Measurements from ENCODE around the gene AGPAT4.

The AGPAT4 gene

DNA sequence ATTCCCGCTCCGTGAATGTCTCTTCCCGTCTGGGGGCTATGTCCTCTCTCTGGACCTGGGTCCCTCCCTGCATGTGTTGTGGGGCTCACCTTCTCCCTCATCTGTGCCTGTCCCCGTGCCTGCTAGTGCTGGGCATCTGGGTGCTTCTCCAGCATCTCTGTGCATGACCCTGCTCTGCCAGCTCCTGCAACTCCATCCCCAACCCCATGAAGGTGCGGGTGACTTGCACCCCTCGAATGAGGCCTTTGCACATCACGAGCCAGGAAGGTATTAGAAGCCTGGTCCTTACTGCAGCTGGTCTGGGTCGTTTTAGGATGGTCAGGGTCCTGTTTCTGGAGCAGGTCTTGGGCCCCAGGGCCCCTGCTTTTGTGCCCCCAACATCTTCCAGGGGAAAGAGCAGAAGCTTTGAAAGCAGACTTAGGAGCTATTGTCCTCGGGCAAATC, 109.7 kb downstream of the AGPAT4 start:
- H3K36me3 ChIP-seq (ENCODE audit: control insufficient read depth, insufficient read depth, low read length), result peaks cover 52% of the 10 kb centered on the region
- peaks cover 22% of the 10 kb centered on the region for H3K4me1 ChIP-seq (ENCODE audit: control insufficient read depth, insufficient read depth, low read length)
- no peaks in the 10 kb centered on the region for H3K27me3 ChIP-seq (ENCODE audit: control insufficient read depth, insufficient read depth, low read length)
- H3K9ac ChIP-seq (ENCODE audit: low read length), result no peak overlapping the region
- no peak overlapping the region for H3K27ac ChIP-seq (ENCODE audit: low read depth, low read length)
- H3K4me3 ChIP-seq (ENCODE audit: low read depth, low read length), result no peak overlapping the region
- no peaks in the 10 kb centered on the region; the same call in 1 of the 2 replicates for H3K9me3 ChIP-seq (ENCODE audit: control insufficient read depth, insufficient read depth, low read depth, low read length)

GRCh38 chr6:161163466-161164181, 110.2 kb downstream of the AGPAT4 start:
- no peaks in the 10 kb centered on the region for H3K27me3 ChIP-seq (ENCODE audit: control insufficient read depth, insufficient read depth, low read length)

DNA sequence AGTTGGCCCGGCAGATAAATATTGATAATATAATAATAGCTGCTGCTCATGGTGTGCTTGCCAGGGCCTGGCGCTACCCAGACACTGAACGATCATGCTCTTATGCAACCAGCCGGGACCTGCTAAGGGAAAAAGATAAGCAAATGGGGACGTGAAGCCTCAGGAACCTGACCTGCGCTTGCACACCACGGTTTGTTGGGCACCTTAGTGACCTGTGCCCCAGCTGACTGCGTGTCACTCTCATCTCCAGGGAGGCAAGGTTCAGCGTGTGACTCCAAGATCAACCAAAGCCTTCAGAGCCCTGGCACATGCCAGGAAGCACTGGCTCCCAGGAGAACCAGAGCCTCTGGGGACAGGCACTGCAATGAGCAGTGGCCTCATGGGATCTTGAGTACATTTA, 111.1 kb downstream of the AGPAT4 start:
- Histone ChIP-seq H3K9ac (ENCODE audit: low read length) (no peak overlapping the region), H3K4me1 (ENCODE audit: control insufficient read depth, insufficient read depth, low read length) (peaks cover 8% of the 10 kb centered on the region), H3K27me3 (ENCODE audit: control insufficient read depth, insufficient read depth, low read length) (no peaks in the 10 kb centered on the region), H3K9me3 (ENCODE audit: control insufficient read depth, insufficient read depth, low read depth, low read length) (peaks cover 1% of the 10 kb centered on the region; the same call in 1 of the 2 replicates), H3K4me3 (ENCODE audit: low read depth, low read length) (no peak overlapping the region), H3K36me3 (ENCODE audit: control insufficient read depth, insufficient read depth, low read length) (peaks cover 65% of the 10 kb centered on the region), H3K27ac (ENCODE audit: low read depth, low read length) (no peak overlapping the region)

More at GRCh38 chr6:161163466-161164181, 110.2 kb downstream of the AGPAT4 start:
- Histone ChIP-seq H3K27ac (ENCODE audit: low read depth, low read length) (no peak overlapping the region), H3K36me3 (ENCODE audit: control insufficient read depth, insufficient read depth, low read length) (peaks cover 57% of the 10 kb centered on the region), H3K9me3 (ENCODE audit: control insufficient read depth, insufficient read depth, low read depth, low read length) (no peaks in the 10 kb centered on the region; the same call in 1 of the 2 replicates), H3K4me3 (ENCODE audit: low read depth, low read length) (no peak overlapping the region), H3K9ac (ENCODE audit: low read length) (no peak overlapping the region), H3K4me1 (ENCODE audit: control insufficient read depth, insufficient read depth, low read length) (peaks cover 17% of the 10 kb centered on the region)

DNA sequence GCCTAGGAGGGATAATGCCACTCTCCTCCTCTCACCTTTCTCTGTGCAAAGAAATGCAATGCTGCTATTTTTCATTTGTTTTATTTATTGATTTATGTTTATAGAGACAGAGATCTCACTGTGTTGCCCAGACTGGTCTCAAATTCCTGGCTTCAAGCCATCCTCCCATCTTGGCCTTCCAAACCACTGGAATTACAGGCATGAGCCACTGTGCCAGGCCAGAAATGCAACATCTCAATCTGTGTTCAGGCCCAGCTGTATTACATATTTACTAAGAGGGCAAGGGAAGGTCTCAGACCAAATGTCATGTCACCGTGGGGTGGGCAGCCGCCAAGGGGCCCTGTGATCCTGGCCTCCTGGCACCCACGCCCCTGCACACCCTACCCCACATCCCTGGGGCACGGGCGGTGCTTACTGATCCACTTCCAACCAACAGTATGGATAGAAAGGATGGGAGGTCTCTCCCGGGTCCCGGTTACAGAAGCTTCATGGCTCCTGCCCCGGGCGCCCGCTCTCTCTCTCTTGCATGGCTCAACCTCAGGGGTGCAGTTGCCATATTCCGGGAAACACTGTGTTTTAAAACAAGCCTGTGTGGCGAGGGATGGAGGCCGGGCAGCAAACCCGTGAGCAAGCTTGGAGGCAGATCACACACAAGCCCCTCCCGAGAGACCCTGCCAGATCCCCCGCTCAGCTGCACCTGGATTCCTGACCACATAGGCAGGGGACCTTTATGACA, 111.8 kb downstream of the AGPAT4 start:
- no peak overlapping the region for H3K9ac ChIP-seq (ENCODE audit: low read length)
- H3K4me3 ChIP-seq (ENCODE audit: low read depth, low read length), result no peak overlapping the region

GRCh38 chr6:161161121-161161520, 112.7 kb downstream of the AGPAT4 start:
- Histone ChIP-seq H3K27me3 (ENCODE audit: control insufficient read depth, insufficient read depth, low read length) (no peaks in the 10 kb centered on the region), H3K36me3 (ENCODE audit: control insufficient read depth, insufficient read depth, low read length) (peaks cover 76% of the 10 kb centered on the region), H3K4me1 (ENCODE audit: control insufficient read depth, insufficient read depth, low read length) (peaks cover 6% of the 10 kb centered on the region), H3K4me3 (ENCODE audit: low read depth, low read length) (no peak overlapping the region), H3K9me3 (ENCODE audit: control insufficient read depth, insufficient read depth, low read depth, low read length) (peaks cover 7% of the 10 kb centered on the region), H3K9ac (ENCODE audit: low read length) (no peak overlapping the region), H3K27ac (ENCODE audit: low read depth, low read length) (no peak overlapping the region)

More for the DNA sequence above, 111.8 kb downstream of the AGPAT4 start:
- H3K27ac ChIP-seq (ENCODE audit: low read depth, low read length), result no peak overlapping the region
- peaks cover 6% of the 10 kb centered on the region for H3K9me3 ChIP-seq (ENCODE audit: control insufficient read depth, insufficient read depth, low read depth, low read length)
- H3K27me3 ChIP-seq (ENCODE audit: control insufficient read depth, insufficient read depth, low read length), result no peaks in the 10 kb centered on the region
- H3K36me3 ChIP-seq (ENCODE audit: control insufficient read depth, insufficient read depth, low read length), result peaks cover 72% of the 10 kb centered on the region
- H3K4me1 ChIP-seq (ENCODE audit: control insufficient read depth, insufficient read depth, low read length), result peaks cover 6% of the 10 kb centered on the region

GRCh38 chr6:161154796-161155335, 119.0 kb downstream of the AGPAT4 start:
- Histone ChIP-seq H3K27me3 (ENCODE audit: control insufficient read depth, insufficient read depth, low read length) (no peaks in the 10 kb centered on the region), H3K36me3 (ENCODE audit: control insufficient read depth, insufficient read depth, low read length) (peaks cover 72% of the 10 kb centered on the region), H3K4me3 (ENCODE audit: low read depth, low read length) (no peak overlapping the region), H3K4me1 (ENCODE audit: control insufficient read depth, insufficient read depth, low read length) (no peaks in the 10 kb centered on the region), H3K9me3 (ENCODE audit: control insufficient read depth, insufficient read depth, low read depth, low read length) (peaks cover 7% of the 10 kb centered on the region), H3K9ac (ENCODE audit: low read length) (no peak overlapping the region), H3K27ac (ENCODE audit: low read depth, low read length) (no peak overlapping the region)

- Histone ChIP-seq H3K9ac (ENCODE audit: low read length) (no peak overlapping the region), H3K9me3 (ENCODE audit: control insufficient read depth, insufficient read depth, low read depth, low read length) (peaks cover 7% of the 10 kb centered on the region), H3K36me3 (ENCODE audit: control insufficient read depth, insufficient read depth, low read length) (peaks cover 71% of the 10 kb centered on the region), H3K4me3 (ENCODE audit: low read depth, low read length) (no peak overlapping the region), H3K27me3 (ENCODE audit: control insufficient read depth, insufficient read depth, low read length) (no peaks in the 10 kb centered on the region), H3K27ac (ENCODE audit: low read depth, low read length) (no peak overlapping the region), H3K4me1 (ENCODE audit: control insufficient read depth, insufficient read depth, low read length) (no peaks in the 10 kb centered on the region)
Measured at GRCh38 chr6:161153725-161154124, 120.1 kb downstream of the AGPAT4 start.

DNA sequence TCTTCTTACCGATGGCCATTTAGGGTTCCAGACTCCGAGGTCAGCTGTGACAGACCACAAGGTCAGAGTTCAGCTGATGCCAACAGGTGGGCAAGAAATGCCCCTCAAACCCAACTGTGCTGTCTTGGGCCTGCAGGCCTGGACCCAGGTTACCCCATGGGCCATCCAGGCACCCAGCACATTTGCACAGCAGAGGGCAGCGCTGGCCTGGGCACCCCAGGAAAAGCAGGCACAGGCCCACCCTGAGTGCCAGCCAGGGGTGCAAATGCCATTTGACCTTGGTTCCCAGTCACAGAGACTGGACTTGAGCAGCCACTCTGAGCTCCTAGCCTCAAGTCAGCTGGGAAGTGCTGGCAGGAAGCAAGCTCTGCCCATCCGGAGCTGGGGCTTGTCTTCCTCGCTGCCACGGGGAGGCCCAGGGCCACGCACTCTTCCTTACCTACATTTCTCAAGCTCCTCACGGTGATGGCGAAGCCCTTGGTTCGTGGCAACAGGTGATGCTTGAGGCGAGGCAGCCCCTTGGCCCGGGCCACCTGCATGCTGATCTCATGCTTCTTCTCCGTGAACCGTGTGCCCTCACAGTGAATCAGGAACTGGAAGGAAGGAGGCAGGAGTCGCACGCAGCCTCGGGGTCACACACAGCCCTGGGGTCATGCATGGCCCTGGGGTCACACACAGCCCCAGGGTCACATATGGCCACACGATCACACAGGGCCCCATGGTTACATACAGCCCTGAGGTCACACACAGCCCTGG, 120.8 kb downstream of the AGPAT4 start:
- Histone ChIP-seq H3K27ac (ENCODE audit: low read depth, low read length) (no peak overlapping the region), H3K36me3 (ENCODE audit: control insufficient read depth, insufficient read depth, low read length) (peaks cover 71% of the 10 kb centered on the region), H3K4me1 (ENCODE audit: control insufficient read depth, insufficient read depth, low read length) (no peaks in the 10 kb centered on the region), H3K4me3 (ENCODE audit: low read depth, low read length) (no peak overlapping the region), H3K9ac (ENCODE audit: low read length) (no peak overlapping the region), H3K9me3 (ENCODE audit: control insufficient read depth, insufficient read depth, low read depth, low read length) (peaks cover 7% of the 10 kb centered on the region), H3K27me3 (ENCODE audit: control insufficient read depth, insufficient read depth, low read length) (no peaks in the 10 kb centered on the region)

DNA sequence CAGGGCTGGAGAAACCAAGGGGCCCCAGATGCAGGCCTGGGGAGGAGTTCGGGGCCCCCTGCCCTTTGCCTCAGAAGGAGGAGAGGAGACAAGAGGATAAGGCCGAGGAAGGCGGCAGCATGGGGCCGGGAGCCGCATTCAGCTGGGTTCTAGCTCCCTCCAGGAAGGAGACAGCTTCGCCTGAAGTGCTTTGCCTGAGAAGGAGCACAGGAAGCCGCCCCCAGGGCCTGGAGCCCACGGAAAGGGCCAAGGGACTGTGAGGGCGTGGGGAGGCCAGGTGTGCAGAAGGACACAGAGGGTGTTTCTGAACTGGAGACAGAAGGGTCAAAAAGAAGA, 121.4 kb downstream of the AGPAT4 start:
- Histone ChIP-seq H3K4me3 (ENCODE audit: low read depth, low read length) (no peak overlapping the region), H3K9me3 (ENCODE audit: control insufficient read depth, insufficient read depth, low read depth, low read length) (peaks cover 4% of the 10 kb centered on the region; the same call in 1 of the 2 replicates), H3K36me3 (ENCODE audit: control insufficient read depth, insufficient read depth, low read length) (peaks cover 72% of the 10 kb centered on the region), H3K4me1 (ENCODE audit: control insufficient read depth, insufficient read depth, low read length) (no peaks in the 10 kb centered on the region), H3K9ac (ENCODE audit: low read length) (no peak overlapping the region), H3K27ac (ENCODE audit: low read depth, low read length) (no peak overlapping the region), H3K27me3 (ENCODE audit: control insufficient read depth, insufficient read depth, low read length) (no peaks in the 10 kb centered on the region)

- Histone ChIP-seq H3K9ac (ENCODE audit: low read length) (no peak overlapping the region), H3K4me1 (ENCODE audit: control insufficient read depth, insufficient read depth, low read length) (no peaks in the 10 kb centered on the region), H3K36me3 (ENCODE audit: control insufficient read depth, insufficient read depth, low read length) (peaks cover 71% of the 10 kb centered on the region), H3K27ac (ENCODE audit: low read depth, low read length) (no peak overlapping the region), H3K4me3 (ENCODE audit: low read depth, low read length) (no peak overlapping the region), H3K27me3 (ENCODE audit: control insufficient read depth, insufficient read depth, low read length) (no peaks in the 10 kb centered on the region), H3K9me3 (ENCODE audit: control insufficient read depth, insufficient read depth, low read depth, low read length) (no peaks in the 10 kb centered on the region; the same call in 1 of the 2 replicates)
Measured at GRCh38 chr6:161151660-161152526, 122.0 kb downstream of the AGPAT4 start.

Measured in HUES6 (cell line).